ENCODE measurements around the gene SLC9A3. TPM values are rescaled to one million over a fixed set of nuclear protein-coding genes. Genes with fewer than 3 reads are reported as not detected.

SLC9A3 gene
- total RNA-seq, 2 donors from 2014 or later: 0.21 to 1.1 TPM

GRCh38 chr5:445591-445990 lies 78.7 kb downstream of the SLC9A3 start:
- Mint-ChIP-seq H3K27ac (peak overlapping the region in 1 of 2 donors; percentile 40), H3K9me3 (no peaks in the 10 kb centered on the region), H3K4me1 (ENCODE audit: low read depth in 2 of 2) (peaks cover 24 to 35% of the 10 kb centered on the region in 2 donors), H3K27me3 (no peaks in the 10 kb centered on the region), H3K4me3 (peak overlapping the region; percentile 1), H3K36me3 (peaks cover 34% of the 10 kb centered on the region)
- DNase-seq (ENCODE audit: low spot score): no peak
- ATAC-seq: no peak

- peak overlapping the region; percentile 58 to 79 for H3K27ac Mint-ChIP-seq
- no peaks in the 10 kb centered on the region for H3K9me3 Mint-ChIP-seq
- peaks cover 21% of the 10 kb centered on the region for H3K36me3 Mint-ChIP-seq
- DNase-seq (ENCODE audit: low spot score) (no peak), ATAC-seq (no peak)
- no peaks in the 10 kb centered on the region for H3K27me3 Mint-ChIP-seq
- H3K4me1 Mint-ChIP-seq (ENCODE audit: low read depth in 2 of 2): peaks cover 20 to 33% of the 10 kb centered on the region in 2 donors
- H3K4me3 Mint-ChIP-seq: peak overlapping the region; percentile 94
Observed at GRCh38 chr5:444226-444625, 80.0 kb downstream of the SLC9A3 start.

GRCh38 chr5:443239-444151 lies 80.8 kb downstream of the SLC9A3 start:
- no peaks in the 10 kb centered on the region for H3K27me3 Mint-ChIP-seq
- peak overlapping the region; percentile 94 for H3K4me3 Mint-ChIP-seq
- H3K4me1 Mint-ChIP-seq (ENCODE audit: low read depth in 2 of 2): peaks cover 13 to 29% of the 10 kb centered on the region in 2 donors
- ATAC-seq (peak; percentile 42 to 57), DNase-seq (ENCODE audit: low spot score) (no peak)
- peak overlapping the region; percentile 58 to 79 for H3K27ac Mint-ChIP-seq
- H3K9me3 Mint-ChIP-seq: no peaks in the 10 kb centered on the region
- peaks cover 13% of the 10 kb centered on the region for H3K36me3 Mint-ChIP-seq

- H3K4me1 Mint-ChIP-seq (ENCODE audit: low read depth in 2 of 2): peaks cover 11 to 23% of the 10 kb centered on the region in 2 donors
- ATAC-seq (peak; percentile 94 to 96), DNase-seq (ENCODE audit: low spot score) (peak; percentile 89)
- peak within 1 kb of the TSS; percentile 94 for H3K4me3 Mint-ChIP-seq
- peak within 1 kb of the TSS; percentile 88 to 91 for H3K27ac Mint-ChIP-seq
- no peaks in the 10 kb centered on the region for H3K27me3 Mint-ChIP-seq
- H3K9me3 Mint-ChIP-seq: no peaks in the 10 kb centered on the region
- H3K36me3 Mint-ChIP-seq: peaks cover 6% of the 10 kb centered on the region
Observed at GRCh38 chr5:442335-443238, 81.7 kb downstream of the SLC9A3 start, which contains the start of gene EXOC3. EXOC3 (plus strand) TSS chr5:443176; CDS start chr5:446206, 3,030 bp downstream.

GRCh38 chr5:441996-442334 lies 82.3 kb downstream of the SLC9A3 start:
- Mint-ChIP-seq H3K27me3 (no peaks in the 10 kb centered on the region), H3K36me3 (peaks cover 5% of the 10 kb centered on the region), H3K27ac (peak overlapping the region; percentile 88 to 91), H3K4me3 (peak overlapping the region; percentile 94), H3K9me3 (no peaks in the 10 kb centered on the region), H3K4me1 (ENCODE audit: low read depth in 2 of 2) (peaks cover 11 to 22% of the 10 kb centered on the region in 2 donors)
- DNase-seq (ENCODE audit: low spot score): no peak
- ATAC-seq: no peak

- H3K27me3 Mint-ChIP-seq: no peaks in the 10 kb centered on the region
- no peak for DNase-seq (ENCODE audit: low spot score)
Observed at GRCh38 chr5:440401-441201, 83.6 kb downstream of the SLC9A3 start.

GRCh38 chr5:439636-440035 lies 84.6 kb downstream of the SLC9A3 start:
- DNase-seq (ENCODE audit: low spot score) (no peak), ATAC-seq (no peak)
- no peaks in the 10 kb centered on the region for H3K36me3 Mint-ChIP-seq
- H3K9me3 Mint-ChIP-seq: no peaks in the 10 kb centered on the region
- H3K4me1 Mint-ChIP-seq (ENCODE audit: low read depth in 2 of 2): peaks cover 7 to 8% of the 10 kb centered on the region in 2 donors
- no peak overlapping the region for H3K27ac Mint-ChIP-seq
- no peak overlapping the region for H3K4me3 Mint-ChIP-seq
- H3K27me3 Mint-ChIP-seq: no peaks in the 10 kb centered on the region

More at GRCh38 chr5:440401-441201, 83.6 kb downstream of the SLC9A3 start:
- H3K36me3 Mint-ChIP-seq: no peaks in the 10 kb centered on the region
- H3K4me3 Mint-ChIP-seq: no peak overlapping the region
- no peak for ATAC-seq
- H3K27ac Mint-ChIP-seq: no peak overlapping the region
- no peaks in the 10 kb centered on the region for H3K9me3 Mint-ChIP-seq
- H3K4me1 Mint-ChIP-seq (ENCODE audit: low read depth in 2 of 2): peaks cover 11 to 13% of the 10 kb centered on the region in 2 donors

GRCh38 chr5:439181-439580 lies 85.1 kb downstream of the SLC9A3 start:
- H3K27ac Mint-ChIP-seq: no peak overlapping the region
- no peak overlapping the region for H3K4me3 Mint-ChIP-seq
- ATAC-seq (no peak), DNase-seq (ENCODE audit: low spot score) (no peak)
- H3K9me3 Mint-ChIP-seq: no peaks in the 10 kb centered on the region
- H3K27me3 Mint-ChIP-seq: no peaks in the 10 kb centered on the region
- H3K36me3 Mint-ChIP-seq: no peaks in the 10 kb centered on the region
- H3K4me1 Mint-ChIP-seq (ENCODE audit: low read depth in 2 of 2): peaks cover 2 to 4% of the 10 kb centered on the region in 2 donors

- Mint-ChIP-seq H3K4me3 (no peak overlapping the region), H3K9me3 (no peaks in the 10 kb centered on the region), H3K36me3 (no peaks in the 10 kb centered on the region), H3K27me3 (no peaks in the 10 kb centered on the region), H3K4me1 (ENCODE audit: low read depth in 2 of 2) (peaks cover 0 to 2% of the 10 kb centered on the region in 2 donors), H3K27ac (no peak overlapping the region)
- no peak for ATAC-seq
- no peak for DNase-seq (ENCODE audit: low spot score)
Observed at GRCh38 chr5:438481-438981, 85.7 kb downstream of the SLC9A3 start.

- Mint-ChIP-seq H3K36me3 (no peaks in the 10 kb centered on the region), H3K27ac (no peak overlapping the region), H3K27me3 (no peaks in the 10 kb centered on the region), H3K4me3 (no peak overlapping the region), H3K9me3 (no peaks in the 10 kb centered on the region), H3K4me1 (ENCODE audit: low read depth in 2 of 2) (no peaks in the 10 kb centered on the region)
- ATAC-seq (no peak), DNase-seq (ENCODE audit: low spot score) (no peak)
Observed at GRCh38 chr5:437281-437771, 86.9 kb downstream of the SLC9A3 start.

- no peak overlapping the region for H3K27ac Mint-ChIP-seq
- no peak for ATAC-seq
- H3K4me1 Mint-ChIP-seq (ENCODE audit: low read depth in 2 of 2): no peaks in the 10 kb centered on the region
- no peak for DNase-seq (ENCODE audit: low spot score)
- H3K36me3 Mint-ChIP-seq: no peaks in the 10 kb centered on the region
- H3K27me3 Mint-ChIP-seq: no peaks in the 10 kb centered on the region
- H3K4me3 Mint-ChIP-seq: no peak overlapping the region
- no peaks in the 10 kb centered on the region for H3K9me3 Mint-ChIP-seq
Observed at GRCh38 chr5:436641-436975, 87.6 kb downstream of the SLC9A3 start.

GRCh38 chr5:435961-436640 lies 88.1 kb downstream of the SLC9A3 start:
- Mint-ChIP-seq H3K9me3 (no peaks in the 10 kb centered on the region), H3K4me1 (ENCODE audit: low read depth in 2 of 2) (no peaks in the 10 kb centered on the region), H3K36me3 (no peaks in the 10 kb centered on the region), H3K27ac (no peak overlapping the region), H3K4me3 (no peak overlapping the region), H3K27me3 (no peaks in the 10 kb centered on the region)
- DNase-seq (ENCODE audit: low spot score) (no peak), ATAC-seq (no peak)

All from natural killer cell treated with Interleukin-12 subunit alpha and Interleukin-12 subunit beta and Interleukin-15 and Interleukin-18, amount 100 ng/mL, for 72 hours (primary cell).